GM12878 (cell line): Measurements from ENCODE around the gene ACSM6. TPM values are rescaled to one million over a fixed set of nuclear protein-coding genes. Genes with fewer than 3 reads are reported as not detected.

Experiments
- BHLHE40 ChIP-seq, 2 experiments: fragments of 450-650 bp in 1 of 2; IDR thresholded peaks; 2 replicates each; pipeline ENCODE4 v1.6.1; 2011 to 2017; ENCODE audit warnings: low read depth in 2 of 2, borderline replicate concordance in 1 of 2, improper control_type of control experiment in 1 of 2, low read length in 1 of 2, mild to moderate bottlenecking in 1 of 2
- EZH2 ChIP-seq: IDR thresholded peaks from 2 replicates; pipeline ENCODE4 v1.6.1; 2012; ENCODE audit warnings: low read depth, mild to moderate bottlenecking, control low read depth, inconsistent platforms, low read length, borderline replicate concordance; ENCODE audit not compliant: control insufficient read depth
- HDAC2 ChIP-seq: fragments of 200-600 bp; sonication (generic); IDR thresholded peaks from 2 replicates; pipeline ENCODE4 v1.6.1; 2017
- MYB ChIP-seq: fragments of 150-350 bp; IDR thresholded peaks from 2 replicates; pipeline ENCODE4 v1.6.1; 2014; ENCODE audit warnings: mild to moderate bottlenecking, low read depth, low read length, borderline replicate concordance
- PAX5 ChIP-seq: IDR thresholded peaks from 2 replicates; pipeline ENCODE4 v1.6.1; 2011; ENCODE audit warnings: low read depth, low read length, borderline replicate concordance
- SRF ChIP-seq, 2 experiments: IDR thresholded peaks; 2 replicates each; pipeline ENCODE4 v1.6.1; 2011; ENCODE audit warnings: low read depth in 2 of 2, low read length in 2 of 2, mild to moderate bottlenecking in 1 of 2, moderate library complexity in 1 of 2
- TCF7 ChIP-seq: IDR thresholded peaks from 2 replicates; pipeline ENCODE4 v1.6.1; 2014; ENCODE audit warnings: antibody characterized with exemption, borderline replicate concordance
- YY1 ChIP-seq: IDR thresholded peaks from 2 replicates; pipeline ENCODE4 v1.6.1; 2011; ENCODE audit warnings: low read depth, mild to moderate bottlenecking, low read length
- polyA plus RNA-seq, 11 experiments: library from polyadenylated mRNA; depleted of rRNA in 4 of 11; unstranded in 6 of 11; stranded (reverse) in 5 of 11; fragments of >200 nt; fragmentation: Nextera tagmentation in 4 of 11; fragmentation: Illumina TruSeq in 1 of 11; extraction: Ambion mirVana in 4 of 11; extraction: Trizol in 1 of 11; gene quantifications; 1 replicate in 1 of 11; 2 replicates in 10 of 11; pipeline versions ENCODE4 v1.2.1 to v1.2.3, GENCODE V29; 2011 to 2016; ENCODE audit warnings: inconsistent platforms in 2 of 11, missing spikeins in 2 of 11, low read depth in 1 of 11
- total RNA-seq, 4 experiments: library from RNA; depleted of rRNA in 3 of 4; stranded (reverse); fragments of >200 nt in 3 of 4; fragmentation: Illumina TruSeq in 1 of 4; extraction: Trizol in 1 of 4; gene quantifications; 2 replicates each; pipeline versions ENCODE4 v1.2.1 to v1.2.3, GENCODE V29; 2013 to 2021
- TF ChIP-seq, protein P1 (sequence below): IDR thresholded peaks from 2 replicates; pipeline ENCODE4 v1.6.1; 2012; ENCODE audit warnings: improper control_type of control experiment, low read depth, low read length; ENCODE audit not compliant: insufficient replicate concordance

Gene ACSM6
- total and polyA plus RNA-seq, 10 of the 15 experiments (the other 5 are each of a cell fraction or from before 2014, with no cell fraction given) = 0.06 to 0.21 (median 0.20) TPM; not detected in 7

DNA sequence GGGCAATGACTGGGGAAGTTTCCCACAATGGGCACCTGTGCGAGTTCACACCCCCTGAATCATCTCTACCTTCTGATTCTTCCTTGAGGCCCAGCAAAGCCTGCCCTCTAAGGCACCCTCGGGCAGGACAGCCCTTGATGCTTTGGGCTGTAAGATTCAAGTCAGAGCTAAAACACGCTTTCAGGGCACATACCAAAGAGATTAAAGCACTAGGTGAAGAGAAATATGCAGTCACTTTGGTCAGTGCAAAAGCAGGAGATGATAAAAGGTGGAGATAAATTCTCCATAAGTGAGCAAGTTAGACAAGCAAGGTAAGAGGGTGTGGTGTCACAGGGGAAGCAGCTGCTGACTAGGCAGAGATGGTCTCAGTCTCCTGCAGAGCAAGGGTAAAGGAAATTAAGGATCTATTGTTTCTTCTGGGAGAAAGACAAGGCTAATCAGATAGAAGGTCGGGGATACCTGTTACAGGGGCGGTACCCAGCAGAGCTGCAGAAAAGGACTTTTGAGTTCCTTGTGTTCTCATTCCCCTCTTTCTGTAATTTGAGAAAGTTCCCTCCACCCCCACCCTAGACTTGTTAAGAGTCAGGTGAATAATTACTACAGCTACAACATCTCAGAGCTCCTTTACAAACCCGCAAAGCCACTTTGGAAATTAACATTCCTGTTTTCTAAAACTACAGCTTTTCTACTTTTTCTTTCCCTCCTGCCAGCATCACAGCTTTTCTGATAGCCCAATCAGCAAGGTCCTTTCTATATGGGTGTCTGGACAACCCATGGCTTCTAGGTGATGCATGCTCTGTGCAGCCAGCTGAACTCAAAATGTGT, 70.4 kb downstream of the ACSM6 start (continued):
- TF ChIP-seq, protein P1, sequence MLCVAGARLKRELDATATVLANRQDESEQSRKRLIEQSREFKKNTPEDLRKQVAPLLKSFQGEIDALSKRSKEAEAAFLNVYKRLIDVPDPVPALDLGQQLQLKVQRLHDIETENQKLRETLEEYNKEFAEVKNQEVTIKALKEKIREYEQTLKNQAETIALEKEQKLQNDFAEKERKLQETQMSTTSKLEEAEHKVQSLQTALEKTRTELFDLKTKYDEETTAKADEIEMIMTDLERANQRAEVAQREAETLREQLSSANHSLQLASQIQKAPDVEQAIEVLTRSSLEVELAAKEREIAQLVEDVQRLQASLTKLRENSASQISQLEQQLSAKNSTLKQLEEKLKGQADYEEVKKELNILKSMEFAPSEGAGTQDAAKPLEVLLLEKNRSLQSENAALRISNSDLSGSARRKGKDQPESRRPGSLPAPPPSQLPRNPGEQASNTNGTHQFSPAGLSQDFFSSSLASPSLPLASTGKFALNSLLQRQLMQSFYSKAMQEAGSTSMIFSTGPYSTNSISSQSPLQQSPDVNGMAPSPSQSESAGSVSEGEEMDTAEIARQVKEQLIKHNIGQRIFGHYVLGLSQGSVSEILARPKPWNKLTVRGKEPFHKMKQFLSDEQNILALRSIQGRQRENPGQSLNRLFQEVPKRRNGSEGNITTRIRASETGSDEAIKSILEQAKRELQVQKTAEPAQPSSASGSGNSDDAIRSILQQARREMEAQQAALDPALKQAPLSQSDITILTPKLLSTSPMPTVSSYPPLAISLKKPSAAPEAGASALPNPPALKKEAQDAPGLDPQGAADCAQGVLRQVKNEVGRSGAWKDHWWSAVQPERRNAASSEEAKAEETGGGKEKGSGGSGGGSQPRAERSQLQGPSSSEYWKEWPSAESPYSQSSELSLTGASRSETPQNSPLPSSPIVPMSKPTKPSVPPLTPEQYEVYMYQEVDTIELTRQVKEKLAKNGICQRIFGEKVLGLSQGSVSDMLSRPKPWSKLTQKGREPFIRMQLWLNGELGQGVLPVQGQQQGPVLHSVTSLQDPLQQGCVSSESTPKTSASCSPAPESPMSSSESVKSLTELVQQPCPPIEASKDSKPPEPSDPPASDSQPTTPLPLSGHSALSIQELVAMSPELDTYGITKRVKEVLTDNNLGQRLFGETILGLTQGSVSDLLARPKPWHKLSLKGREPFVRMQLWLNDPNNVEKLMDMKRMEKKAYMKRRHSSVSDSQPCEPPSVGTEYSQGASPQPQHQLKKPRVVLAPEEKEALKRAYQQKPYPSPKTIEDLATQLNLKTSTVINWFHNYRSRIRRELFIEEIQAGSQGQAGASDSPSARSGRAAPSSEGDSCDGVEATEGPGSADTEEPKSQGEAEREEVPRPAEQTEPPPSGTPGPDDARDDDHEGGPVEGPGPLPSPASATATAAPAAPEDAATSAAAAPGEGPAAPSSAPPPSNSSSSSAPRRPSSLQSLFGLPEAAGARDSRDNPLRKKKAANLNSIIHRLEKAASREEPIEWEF = no peak
- no peak for TF ChIP-seq BHLHE40 (IDR thresholded peaks at IDR 0.05; ENCODE audit: borderline replicate concordance in 1 of 2, low read depth in 2 of 2, low read length in 1 of 2)
- no peak for TF ChIP-seq MYB
- TF ChIP-seq HDAC2 = no peak
- TF ChIP-seq PAX5 = no peak
- TF ChIP-seq YY1 = no peak
- TF ChIP-seq TCF7 = no peak
- no peak for TF ChIP-seq EZH2
- no peak for TF ChIP-seq SRF (IDR thresholded peaks at IDR 0.05; ENCODE audit: low read depth in 2 of 2, low read length in 2 of 2)
